Stimulated activated CD8-positive, alpha-beta memory T cell treated with anti-CD3 and anti-CD28 coated beads, Interleukin-15, amount 100 ng/mL, for 4 hours (primary cell): ENCODE results near the gene SIRPD.
"Not testable (repeated sequence)": the region's sequence is repeated elsewhere in the genome, so short reads cannot be mapped to it uniquely, and the experiment has no call there.

ENCODE experiments used
- DNase-seq, 2 donors: peaks; one replicate each; pipeline ENCODE4 v3.0.0-alpha.2; 2020; ENCODE audit warnings: low read depth in 2 of 2

SIRPD gene

GRCh38 chr20:1557605-1558004 lies at the start of gene SIRPD:
TSS of gene SIRPD (minus strand) at chr20:1557705. CDS start at chr20:1557653, 52 bp downstream.
- DNase-seq: no peak

GRCh38 chr20:1600736-1601135 lies 43.2 kb upstream of the SIRPD start:
- no peak for DNase-seq

- no peak for DNase-seq
Observed at GRCh38 chr20:1595333-1595732, 37.8 kb upstream of the SIRPD start.

- DNase-seq: no peak
Observed at GRCh38 chr20:1588533-1589460, 31.3 kb upstream of the SIRPD start.

GRCh38 chr20:1587781-1588532 lies 30.5 kb upstream of the SIRPD start:
- DNase-seq: no peak

GRCh38 chr20:1579488-1579887 lies 22.0 kb upstream of the SIRPD start:
- DNase-seq: no peak

- DNase-seq: no peak
Observed at GRCh38 chr20:1577906-1578305, 20.4 kb upstream of the SIRPD start.

GRCh38 chr20:1577313-1577712 lies 19.8 kb upstream of the SIRPD start:
- not testable (repeated sequence) for DNase-seq

- DNase-seq: no peak
Observed at GRCh38 chr20:1576641-1577040, 19.1 kb upstream of the SIRPD start.

- DNase-seq: not testable (repeated sequence)
Observed at GRCh38 chr20:1576003-1576402, 18.5 kb upstream of the SIRPD start.

- DNase-seq: not testable (repeated sequence)
Observed at GRCh38 chr20:1571583-1571982, 14.1 kb upstream of the SIRPD start.

GRCh38 chr20:1569415-1569881 lies 11.9 kb upstream of the SIRPD start:
- no peak for DNase-seq

GRCh38 chr20:1568163-1568490 lies 10.6 kb upstream of the SIRPD start:
- no peak for DNase-seq

GRCh38 chr20:1567392-1568162 lies 10.1 kb upstream of the SIRPD start:
- DNase-seq: no peak

- no peak for DNase-seq
Observed at GRCh38 chr20:1566701-1567100, 9.2 kb upstream of the SIRPD start.

- DNase-seq: no peak
Observed at GRCh38 chr20:1565461-1565860, 8.0 kb upstream of the SIRPD start.

GRCh38 chr20:1563598-1563997 lies 6.1 kb upstream of the SIRPD start:
- no peak for DNase-seq

GRCh38 chr20:1562622-1563021 lies 5.1 kb upstream of the SIRPD start:
- DNase-seq: no peak

- DNase-seq: no peak
Observed at GRCh38 chr20:1561350-1561749, 3.8 kb upstream of the SIRPD start.

- DNase-seq: no peak
Observed at GRCh38 chr20:1555952-1556351, 1.6 kb downstream of the SIRPD start.

- no peak for DNase-seq
Observed at GRCh38 chr20:1539816-1540419, 17.6 kb downstream of the SIRPD start.

GRCh38 chr20:1538655-1539054 lies 18.9 kb downstream of the SIRPD start:
- DNase-seq: no peak
